Measurements from ENCODE around the gene THSD4. TPM values are rescaled to one million over a fixed set of nuclear protein-coding genes. Genes with fewer than 3 reads are reported as not detected.

Gene THSD4
- total and polyA plus RNA-seq, 2 donors = 23.9 to 75.1 TPM

- no peaks in the 10 kb centered on the region for H3K4me1 ChIP-seq (ENCODE audit: insufficient read depth)
Observed at GRCh38 chr15:71679793-71680353, 564.6 kb downstream of the THSD4 start.

GRCh38 chr15:71682001-71682400 is 566.7 kb downstream of the THSD4 start:
- WGBS = 94% methylated on average over 3 of the region's 3 CpGs
- no peak overlapping the region for H3K4me3 ChIP-seq (ENCODE audit: low read depth, low read length)
- no peaks in the 10 kb centered on the region for H3K4me1 ChIP-seq (ENCODE audit: insufficient read depth)
- H3K36me3 ChIP-seq (ENCODE audit: insufficient read depth) = no peaks in the 10 kb centered on the region
- DNase-seq (ENCODE audit: extremely low spot score) = no peak
- H3K27ac ChIP-seq (ENCODE audit: low read depth) = no peak overlapping the region

More at GRCh38 chr15:71679793-71680353, 564.6 kb downstream of the THSD4 start:
- H3K4me3 ChIP-seq (ENCODE audit: low read depth, low read length) = no peak overlapping the region
- H3K36me3 ChIP-seq (ENCODE audit: insufficient read depth) = no peaks in the 10 kb centered on the region
- no peak for DNase-seq (ENCODE audit: extremely low spot score)
- H3K27ac ChIP-seq (ENCODE audit: low read depth) = no peak overlapping the region
- WGBS = 50% methylated on average over 5 of the region's 5 CpGs

- WGBS = 72% methylated on average over 9 of the region's 9 CpGs
- H3K4me3 ChIP-seq (ENCODE audit: low read depth, low read length) = no peak overlapping the region
- H3K36me3 ChIP-seq (ENCODE audit: insufficient read depth) = no peaks in the 10 kb centered on the region
- no peak overlapping the region for H3K27ac ChIP-seq (ENCODE audit: low read depth)
- no peaks in the 10 kb centered on the region for H3K4me1 ChIP-seq (ENCODE audit: insufficient read depth)
- no peak for DNase-seq (ENCODE audit: extremely low spot score)
Observed at GRCh38 chr15:71683411-71684274, 568.4 kb downstream of the THSD4 start.

- H3K4me3 ChIP-seq (ENCODE audit: low read depth, low read length) = no peak overlapping the region
- H3K4me1 ChIP-seq (ENCODE audit: insufficient read depth) = no peaks in the 10 kb centered on the region
- DNase-seq (ENCODE audit: extremely low spot score) = no peak
- H3K36me3 ChIP-seq (ENCODE audit: insufficient read depth) = no peaks in the 10 kb centered on the region
- no peak overlapping the region for H3K27ac ChIP-seq (ENCODE audit: low read depth)
Observed at GRCh38 chr15:71685420-71685993, 570.2 kb downstream of the THSD4 start.

- Histone ChIP-seq H3K27ac (ENCODE audit: low read depth) (no peak overlapping the region), H3K36me3 (ENCODE audit: insufficient read depth) (no peaks in the 10 kb centered on the region), H3K4me1 (ENCODE audit: insufficient read depth) (no peaks in the 10 kb centered on the region), H3K4me3 (ENCODE audit: low read depth, low read length) (no peak overlapping the region)
- 94% methylated on average over 4 of the region's 4 CpGs for WGBS
- DNase-seq (ENCODE audit: extremely low spot score) = no peak
Observed at GRCh38 chr15:71686221-71687050, 571.2 kb downstream of the THSD4 start.

DNA sequence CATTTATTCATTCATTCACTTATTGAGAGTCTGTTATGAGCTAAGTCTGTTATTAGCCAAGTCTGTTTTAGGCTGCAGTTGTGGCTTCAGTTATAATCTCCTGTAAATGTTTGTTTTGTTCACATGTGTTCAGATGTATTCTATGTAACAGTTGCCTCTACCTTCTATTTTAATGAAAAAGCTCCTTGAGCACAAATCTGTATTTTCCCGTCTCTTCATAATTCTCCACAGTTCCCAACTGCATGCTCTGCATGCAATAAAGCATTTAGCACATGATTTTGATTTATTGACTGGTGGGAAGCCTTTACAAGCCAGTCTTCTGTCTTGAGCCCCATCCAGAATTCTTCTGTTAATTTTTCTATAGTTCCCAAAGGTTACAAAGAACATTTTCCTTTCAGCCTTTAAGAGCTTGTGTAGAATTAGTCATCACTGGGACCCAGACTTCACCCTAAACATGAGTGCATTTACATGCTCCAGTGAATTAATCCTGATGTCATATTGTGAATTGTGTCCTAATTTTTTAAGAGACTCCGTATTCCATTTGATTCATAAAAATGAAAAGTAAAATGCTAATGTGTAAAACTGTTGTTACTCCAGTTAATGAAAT is 572.7 kb downstream of the THSD4 start:
- no peak for DNase-seq (ENCODE audit: extremely low spot score)
- Histone ChIP-seq H3K27ac (ENCODE audit: low read depth) (no peak overlapping the region), H3K4me1 (ENCODE audit: insufficient read depth) (no peaks in the 10 kb centered on the region), H3K36me3 (ENCODE audit: insufficient read depth) (no peaks in the 10 kb centered on the region), H3K4me3 (ENCODE audit: low read depth, low read length) (no peak overlapping the region)
- 70% methylated on average over 2 of the region's 2 CpGs for WGBS

- Histone ChIP-seq H3K27ac (ENCODE audit: low read depth) (no peak overlapping the region), H3K4me3 (ENCODE audit: low read depth, low read length) (no peak overlapping the region), H3K4me1 (ENCODE audit: insufficient read depth) (no peaks in the 10 kb centered on the region), H3K36me3 (ENCODE audit: insufficient read depth) (no peaks in the 10 kb centered on the region)
- DNase-seq (ENCODE audit: extremely low spot score) = no peak
- 54% methylated on average over 3 of the region's 3 CpGs for WGBS
Observed at GRCh38 chr15:71688509-71689094, 573.3 kb downstream of the THSD4 start.

- Histone ChIP-seq H3K27ac (ENCODE audit: low read depth) (peak overlapping the region; percentile 68), H3K4me1 (ENCODE audit: insufficient read depth) (no peaks in the 10 kb centered on the region), H3K4me3 (ENCODE audit: low read depth, low read length) (no peak overlapping the region), H3K36me3 (ENCODE audit: insufficient read depth) (no peaks in the 10 kb centered on the region)
- WGBS = 79% methylated on average over 3 of the region's 3 CpGs
- no peak for DNase-seq (ENCODE audit: extremely low spot score)
Observed at GRCh38 chr15:71691081-71691457, 575.8 kb downstream of the THSD4 start.

- DNase-seq (ENCODE audit: extremely low spot score) = no peak
- Histone ChIP-seq H3K36me3 (ENCODE audit: insufficient read depth) (no peaks in the 10 kb centered on the region), H3K4me3 (ENCODE audit: low read depth, low read length) (no peak overlapping the region), H3K27ac (ENCODE audit: low read depth) (peak overlapping the region; percentile 68), H3K4me1 (ENCODE audit: insufficient read depth) (no peaks in the 10 kb centered on the region)
- WGBS = 36% methylated on average over 12 of the region's 12 CpGs
Observed at GRCh38 chr15:71691458-71692417, 576.5 kb downstream of the THSD4 start.

DNA sequence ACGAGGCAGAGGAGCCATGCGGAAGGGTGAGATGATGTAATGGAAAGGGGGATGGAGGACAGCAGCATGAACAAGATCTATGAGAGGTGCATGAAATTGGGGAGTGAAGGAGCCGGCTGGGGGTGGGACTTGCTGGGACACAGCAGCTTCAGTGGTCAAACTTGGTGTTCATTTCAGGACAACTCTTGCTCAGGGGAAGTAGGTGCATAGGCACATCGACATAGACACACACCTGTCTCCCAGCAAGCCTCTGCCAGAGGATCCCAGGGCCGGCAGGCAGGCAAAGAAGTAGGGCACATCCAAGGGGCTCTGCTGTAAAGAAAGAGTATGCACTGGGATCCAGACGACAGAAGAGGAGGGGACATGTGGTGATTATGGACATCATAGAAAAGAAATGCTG is 582.0 kb downstream of the THSD4 start:
- no peaks in the 10 kb centered on the region for H3K36me3 ChIP-seq (ENCODE audit: insufficient read depth)
- no peak for DNase-seq (ENCODE audit: extremely low spot score)
- H3K4me1 ChIP-seq (ENCODE audit: insufficient read depth) = no peaks in the 10 kb centered on the region
- no peak overlapping the region for H3K4me3 ChIP-seq (ENCODE audit: low read depth, low read length)
- H3K27ac ChIP-seq (ENCODE audit: low read depth) = no peak overlapping the region
- 84% methylated on average over 6 of the region's 6 CpGs for WGBS

DNA sequence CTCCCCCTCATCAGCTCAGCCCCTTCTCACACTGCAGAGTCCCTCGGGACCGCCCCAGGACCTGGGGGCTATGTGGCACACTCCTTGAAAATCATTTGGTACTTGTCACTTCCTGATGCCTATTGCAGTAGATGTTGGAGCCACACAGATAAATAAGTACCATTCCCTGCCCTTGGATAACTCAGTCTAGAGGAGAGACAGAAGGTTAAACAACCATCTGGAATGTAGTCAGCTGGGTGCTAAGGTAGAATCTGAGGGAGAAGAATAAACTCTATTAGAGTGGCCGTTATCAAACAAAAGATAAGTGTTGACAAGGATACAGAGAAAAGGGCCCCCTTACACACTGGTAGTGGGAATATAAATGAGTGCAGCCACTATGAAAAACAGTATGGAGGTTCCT is 582.8 kb downstream of the THSD4 start:
- no peaks in the 10 kb centered on the region for H3K36me3 ChIP-seq (ENCODE audit: insufficient read depth)
- WGBS = 75% methylated on average over 3 of the region's 3 CpGs
- no peaks in the 10 kb centered on the region for H3K4me1 ChIP-seq (ENCODE audit: insufficient read depth)
- no peak overlapping the region for H3K4me3 ChIP-seq (ENCODE audit: low read depth, low read length)
- no peak for DNase-seq (ENCODE audit: extremely low spot score)
- H3K27ac ChIP-seq (ENCODE audit: low read depth) = no peak overlapping the region

- WGBS = 96% methylated on average over 1 of the region's 1 CpG
- H3K36me3 ChIP-seq (ENCODE audit: insufficient read depth) = no peaks in the 10 kb centered on the region
- DNase-seq (ENCODE audit: extremely low spot score) = no peak
- H3K27ac ChIP-seq (ENCODE audit: low read depth) = no peak overlapping the region
- H3K4me3 ChIP-seq (ENCODE audit: low read depth, low read length) = no peak overlapping the region
- H3K4me1 ChIP-seq (ENCODE audit: insufficient read depth) = no peaks in the 10 kb centered on the region
Observed at GRCh38 chr15:71698742-71699141, 583.5 kb downstream of the THSD4 start.
